Choroid plexus epithelial cell (primary cell): ENCODE results near the gene CEP170B.
A peak's percentile ranks its signal among the peaks of the same experiment; 100 is the strongest.

Source experiments
- DNase-seq: peaks from one replicate; pipeline ENCODE4 v3.0.0-alpha.2; 2010; ENCODE audit warnings: low read depth
- H3K4me3 ChIP-seq: 2 replicates; pipeline ENCODE4 v1.5.1; 2011; ENCODE audit warnings: low read depth, mild to moderate bottlenecking, control low read depth, low read length, moderate library complexity
- TF ChIP-seq, protein P1 (sequence below): conservative IDR thresholded peaks from 2 replicates; pipeline ENCODE4 v1.5.1; 2011; ENCODE audit warnings: low read depth, mild to moderate bottlenecking, control low read depth, inconsistent platforms, low read length, moderate library complexity

The CEP170B gene

GRCh38 chr14:104864267-104865080, 594 bp upstream of the CEP170B start:
- peak overlapping the region; percentile 39 for H3K4me3 ChIP-seq
- no peak for DNase-seq
- TF ChIP-seq, protein P1, sequence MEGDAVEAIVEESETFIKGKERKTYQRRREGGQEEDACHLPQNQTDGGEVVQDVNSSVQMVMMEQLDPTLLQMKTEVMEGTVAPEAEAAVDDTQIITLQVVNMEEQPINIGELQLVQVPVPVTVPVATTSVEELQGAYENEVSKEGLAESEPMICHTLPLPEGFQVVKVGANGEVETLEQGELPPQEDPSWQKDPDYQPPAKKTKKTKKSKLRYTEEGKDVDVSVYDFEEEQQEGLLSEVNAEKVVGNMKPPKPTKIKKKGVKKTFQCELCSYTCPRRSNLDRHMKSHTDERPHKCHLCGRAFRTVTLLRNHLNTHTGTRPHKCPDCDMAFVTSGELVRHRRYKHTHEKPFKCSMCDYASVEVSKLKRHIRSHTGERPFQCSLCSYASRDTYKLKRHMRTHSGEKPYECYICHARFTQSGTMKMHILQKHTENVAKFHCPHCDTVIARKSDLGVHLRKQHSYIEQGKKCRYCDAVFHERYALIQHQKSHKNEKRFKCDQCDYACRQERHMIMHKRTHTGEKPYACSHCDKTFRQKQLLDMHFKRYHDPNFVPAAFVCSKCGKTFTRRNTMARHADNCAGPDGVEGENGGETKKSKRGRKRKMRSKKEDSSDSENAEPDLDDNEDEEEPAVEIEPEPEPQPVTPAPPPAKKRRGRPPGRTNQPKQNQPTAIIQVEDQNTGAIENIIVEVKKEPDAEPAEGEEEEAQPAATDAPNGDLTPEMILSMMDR: no peak

DNA sequence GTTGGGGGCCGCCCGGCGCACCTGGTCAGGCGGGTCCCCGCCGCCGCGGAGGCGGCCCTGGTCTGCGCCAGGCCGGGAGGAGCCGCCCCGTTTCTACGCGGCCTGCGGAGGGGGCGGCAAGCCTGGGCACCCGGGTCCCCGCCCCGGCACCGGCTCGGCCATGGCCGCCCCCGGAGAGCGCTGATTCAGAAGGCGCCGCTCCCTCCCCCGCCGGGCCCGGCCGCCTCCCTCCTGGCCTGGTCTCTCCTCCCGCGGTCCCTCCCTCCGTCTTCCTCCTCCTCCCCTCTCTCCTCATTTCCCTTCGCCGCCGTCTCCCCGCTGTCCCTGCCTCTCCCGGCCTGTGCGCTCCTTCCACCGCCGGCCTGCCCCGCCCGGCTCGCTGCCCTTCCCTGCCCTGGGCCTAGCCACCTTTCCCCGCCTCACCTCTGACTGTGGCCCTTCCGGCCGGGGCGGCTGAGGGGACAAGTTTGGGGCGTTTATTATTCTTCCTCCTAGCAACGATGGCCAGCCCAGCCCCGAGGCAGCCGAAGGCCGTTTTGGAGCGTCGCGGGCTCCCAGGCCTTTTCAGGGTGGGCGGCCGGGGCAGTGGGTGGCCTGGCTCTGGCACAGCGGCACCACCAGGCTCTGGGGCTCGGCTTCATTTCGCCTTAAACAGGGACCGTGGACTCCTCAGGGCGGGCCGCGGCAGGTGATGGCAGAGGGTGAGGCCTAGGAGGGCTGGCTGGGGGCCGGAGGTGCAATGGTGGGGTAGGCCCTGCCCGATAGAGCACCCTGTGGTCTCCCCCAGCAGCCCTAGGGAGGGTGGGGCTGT, 768 bp downstream of the CEP170B start:
- peak; percentile 60 for DNase-seq
- peak overlapping the region; percentile 71 for H3K4me3 ChIP-seq
- TF ChIP-seq, protein P1: no peak

DNA sequence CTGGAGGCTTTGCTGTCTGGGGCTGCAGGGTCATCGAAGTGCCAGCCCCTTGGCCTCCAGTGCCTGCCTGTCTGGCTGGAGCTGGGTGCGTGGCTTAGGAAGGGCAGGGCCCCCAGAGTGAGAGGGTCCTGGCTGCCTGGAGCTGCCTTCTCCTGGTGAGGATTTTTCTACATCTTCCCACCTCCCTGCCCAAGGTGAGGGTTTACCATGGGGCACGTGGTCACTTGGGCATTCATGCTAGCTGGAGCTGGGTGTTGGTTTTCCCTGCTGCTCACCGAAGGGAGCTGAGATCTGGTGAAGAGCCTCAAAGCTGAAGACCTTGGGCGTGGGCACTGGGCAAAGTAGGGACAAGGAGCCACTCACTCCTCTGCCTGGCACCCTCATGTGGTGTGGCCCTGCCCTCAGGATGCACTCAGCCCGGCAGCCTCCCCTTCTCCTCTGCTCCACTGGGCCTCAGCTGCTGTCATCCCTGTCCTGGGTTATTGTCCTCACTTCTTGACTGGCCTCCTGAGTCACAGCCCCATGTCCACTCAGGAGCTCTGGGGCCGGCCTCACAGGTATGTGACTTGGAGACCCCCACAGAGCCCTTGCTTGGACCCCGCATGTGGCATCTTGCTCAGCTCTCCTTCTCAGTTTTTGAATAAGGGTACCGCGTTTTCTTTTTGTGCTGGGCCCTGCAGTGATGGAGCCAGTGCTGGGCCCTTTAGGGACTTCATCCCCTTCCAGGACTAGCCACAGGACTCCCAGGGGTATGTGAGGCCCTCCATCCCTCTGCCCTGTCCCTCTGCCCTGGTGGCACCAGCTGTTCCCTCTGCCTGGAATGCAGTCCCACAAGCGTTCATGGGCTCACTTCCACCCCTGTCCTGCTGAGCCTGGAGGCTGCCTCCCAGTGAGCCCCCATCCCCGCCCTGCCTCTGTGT, 1.6 kb downstream of the CEP170B start:
- DNase-seq: no peak
- H3K4me3 ChIP-seq: peak overlapping the region; percentile 71
- TF ChIP-seq, protein P1: no peak

DNA sequence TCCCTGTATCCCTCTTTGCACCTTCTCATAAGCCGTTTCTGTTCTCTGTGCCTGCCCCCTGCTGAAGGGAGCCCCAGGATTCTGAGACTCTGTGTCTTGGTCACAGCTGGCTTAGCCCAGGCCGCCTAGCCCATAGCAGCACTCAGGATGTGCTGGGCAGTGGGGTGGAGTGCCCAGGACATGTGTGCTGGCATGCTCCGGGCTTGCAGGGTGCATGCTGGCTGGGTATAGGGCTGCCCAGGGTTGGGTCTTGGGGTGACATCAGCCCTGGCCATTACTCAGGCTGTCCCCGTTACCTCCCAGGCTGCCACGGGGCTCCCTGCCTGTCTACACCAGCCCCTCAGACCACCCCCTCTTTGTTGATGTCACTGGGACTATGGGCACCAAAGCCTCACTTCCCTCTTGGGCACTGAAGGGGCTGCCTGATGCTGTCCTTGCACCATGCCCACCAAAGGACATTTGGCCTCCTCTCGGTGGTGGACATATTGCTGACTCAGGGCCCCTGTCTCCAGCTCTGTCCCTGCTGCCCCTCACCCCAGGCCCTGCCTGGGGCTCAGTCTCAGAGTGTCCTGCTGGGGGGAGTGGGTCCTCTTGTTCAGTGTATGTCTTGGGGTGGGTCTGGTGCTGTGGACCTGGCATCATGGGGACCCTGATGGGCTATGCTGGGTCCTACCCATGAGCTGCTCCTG, 2.4 kb downstream of the CEP170B start:
- no peak overlapping the region for H3K4me3 ChIP-seq
- DNase-seq: no peak
- TF ChIP-seq, protein P1: no peak

DNA sequence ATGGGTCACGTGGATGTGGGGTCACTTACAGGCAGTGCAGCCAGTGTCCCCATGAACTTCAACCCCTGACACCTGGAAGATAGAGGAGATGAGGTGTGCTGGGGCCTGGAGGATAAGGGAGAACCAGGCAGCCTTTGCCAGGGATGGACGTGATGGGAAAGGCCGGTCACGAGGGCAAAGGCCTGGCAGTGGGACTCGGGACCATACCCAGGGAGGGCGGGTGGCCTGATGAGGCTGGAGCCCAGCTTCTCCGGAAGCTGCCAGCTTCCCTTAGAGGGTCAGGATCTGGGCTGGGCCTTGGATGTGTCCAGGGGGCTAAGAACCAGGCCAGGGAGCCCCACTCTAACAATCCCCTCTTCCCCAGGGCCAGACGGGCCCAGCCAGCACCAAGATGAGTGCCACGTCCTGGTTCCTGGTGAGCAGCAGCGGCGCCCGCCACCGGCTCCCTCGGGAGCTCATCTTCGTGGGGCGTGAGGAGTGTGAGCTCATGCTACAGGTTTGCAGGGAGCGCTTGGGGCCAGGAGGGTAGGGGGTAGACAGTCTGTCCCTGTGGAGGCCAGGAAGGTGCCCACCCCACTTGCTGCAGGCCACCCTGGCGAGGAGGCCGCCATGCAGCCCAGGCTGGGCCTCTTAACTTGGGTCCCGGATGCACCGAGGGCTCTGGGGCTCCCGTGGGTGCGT, 3.1 kb downstream of the CEP170B start:
- H3K4me3 ChIP-seq: no peak overlapping the region
- DNase-seq: no peak
- TF ChIP-seq, protein P1: no peak
